ENCODE results near the gene GIGYF2.
"Not testable (repeated sequence)": the region's sequence is repeated elsewhere in the genome, so short reads cannot be mapped to it uniquely, and the experiment has no call there.

The GIGYF2 gene

DNA sequence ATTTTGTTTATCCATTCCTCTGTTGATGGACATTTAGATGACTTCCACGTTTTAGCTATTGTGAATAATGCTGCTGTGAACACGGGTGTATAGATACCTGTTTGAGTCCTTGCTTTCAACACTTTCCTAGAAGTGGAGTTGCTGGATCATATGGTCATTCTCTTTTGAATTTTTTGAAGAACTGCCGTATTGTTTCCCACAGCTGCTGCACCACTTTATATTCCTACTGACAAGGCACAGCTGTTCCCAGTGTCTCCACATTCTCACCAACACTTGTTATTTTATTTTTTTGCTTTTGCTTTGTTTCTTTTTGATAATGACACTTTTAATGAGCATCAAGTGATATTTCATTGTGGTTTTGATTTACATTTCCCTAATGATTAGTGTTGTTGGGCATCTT is 120.6 kb downstream of the GIGYF2 start:
- no peak for DNase-seq

DNA sequence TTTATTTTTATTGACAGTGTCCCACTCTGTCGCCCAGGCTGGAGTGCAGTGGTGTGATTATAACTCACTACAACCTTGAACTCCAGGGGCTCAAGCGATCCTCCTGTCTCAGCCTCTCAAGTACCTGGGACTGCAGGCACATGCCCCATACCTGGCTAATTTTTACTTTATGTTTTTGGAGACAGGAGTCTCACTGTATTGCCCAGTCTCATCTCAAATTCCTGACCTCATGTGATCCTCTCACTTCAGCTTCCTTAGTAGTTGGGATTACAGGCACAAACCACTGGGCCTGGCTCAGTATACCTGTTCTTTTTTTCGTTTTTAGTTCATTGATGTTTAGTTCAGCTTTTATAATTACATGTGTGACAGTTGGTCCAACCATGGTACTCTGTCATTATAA is 132.9 kb downstream of the GIGYF2 start:
- DNase-seq = no peak

DNA sequence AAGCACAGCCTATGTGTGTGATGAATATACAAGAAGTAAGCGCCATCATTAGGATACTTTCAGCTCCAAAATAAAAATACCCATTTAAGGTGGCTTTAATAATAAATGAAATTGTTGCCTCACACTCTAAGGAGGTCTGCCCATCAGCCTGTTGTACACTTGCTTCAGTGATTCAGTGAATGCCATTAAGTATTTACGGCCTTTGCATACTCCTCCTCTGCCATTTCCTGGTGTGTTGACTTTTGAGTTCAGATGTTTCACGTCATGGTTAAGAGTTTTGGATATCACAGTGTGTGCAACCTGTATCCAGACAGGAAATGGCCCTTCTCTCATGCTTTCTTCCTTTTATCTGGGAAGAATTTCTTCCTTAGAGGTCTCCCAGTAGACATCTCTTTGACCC is 134.4 kb downstream of the GIGYF2 start:
- DNase-seq = no peak

DNA sequence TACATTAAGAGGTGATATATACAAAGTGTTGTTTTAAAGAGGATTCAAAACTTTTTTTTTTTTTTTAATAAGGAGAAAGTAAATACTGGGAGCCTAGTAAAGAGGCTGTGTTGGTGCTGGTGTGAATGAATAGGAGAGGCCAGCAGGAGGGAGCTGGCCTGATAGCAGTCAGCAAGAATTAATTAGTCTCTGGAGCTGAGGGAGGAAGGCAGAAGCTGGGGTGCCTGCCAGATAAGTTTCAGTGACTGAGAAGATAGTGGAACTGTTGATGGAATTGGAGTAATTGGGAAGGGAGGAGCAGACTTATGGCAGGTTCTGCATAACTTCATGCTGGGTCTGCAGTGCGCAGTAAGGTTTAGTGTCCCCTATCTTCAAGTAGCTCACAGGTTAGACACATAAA is 136.7 kb downstream of the GIGYF2 start:
- DNase-seq = no peak

DNA sequence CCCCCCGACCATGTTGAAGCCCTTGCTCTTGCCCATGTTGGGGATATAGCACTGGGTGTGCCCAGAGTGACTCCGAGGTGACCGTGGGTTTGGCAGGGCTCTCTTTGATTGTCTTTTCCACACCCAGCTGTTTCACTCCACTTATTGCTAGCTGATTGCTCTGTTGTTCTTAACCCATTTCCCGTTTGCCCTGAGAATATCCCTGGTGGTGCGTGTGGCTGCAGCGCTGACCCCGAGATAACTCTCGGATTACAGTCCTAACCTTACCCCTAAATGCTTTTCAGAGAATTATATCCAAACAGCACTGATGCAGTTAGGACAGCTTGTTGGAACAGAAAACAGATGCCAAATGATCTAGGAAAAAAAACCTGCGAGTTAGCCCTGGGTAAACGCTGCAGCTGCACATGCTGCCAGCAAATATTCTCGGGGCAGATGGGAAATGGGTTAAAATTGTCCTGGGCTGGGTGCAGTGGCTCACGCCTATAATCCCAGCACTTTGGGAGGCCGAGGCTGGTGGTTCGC is 138.6 kb downstream of the GIGYF2 start:
- no peak for DNase-seq

DNA sequence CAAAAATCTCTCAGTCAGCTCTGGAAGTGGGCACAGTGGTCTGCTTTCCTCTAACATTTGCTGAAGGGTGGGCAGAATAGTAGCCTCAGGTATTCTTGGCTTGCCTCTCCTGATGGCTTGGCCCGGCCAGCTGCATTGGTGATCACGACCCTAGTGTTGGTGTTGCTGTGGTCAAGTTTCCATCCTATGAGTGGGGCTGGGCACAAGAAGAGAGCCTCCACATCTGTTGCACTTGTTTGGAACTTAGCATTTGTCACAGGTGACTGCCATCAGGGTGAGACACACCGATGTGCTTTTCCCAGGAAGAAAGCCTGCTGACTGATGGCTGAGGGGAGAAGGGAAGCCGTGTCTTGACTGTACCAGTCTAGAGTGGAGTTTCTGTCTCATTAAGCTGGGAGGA is 139.8 kb downstream of the GIGYF2 start:
- no peak for DNase-seq

DNA sequence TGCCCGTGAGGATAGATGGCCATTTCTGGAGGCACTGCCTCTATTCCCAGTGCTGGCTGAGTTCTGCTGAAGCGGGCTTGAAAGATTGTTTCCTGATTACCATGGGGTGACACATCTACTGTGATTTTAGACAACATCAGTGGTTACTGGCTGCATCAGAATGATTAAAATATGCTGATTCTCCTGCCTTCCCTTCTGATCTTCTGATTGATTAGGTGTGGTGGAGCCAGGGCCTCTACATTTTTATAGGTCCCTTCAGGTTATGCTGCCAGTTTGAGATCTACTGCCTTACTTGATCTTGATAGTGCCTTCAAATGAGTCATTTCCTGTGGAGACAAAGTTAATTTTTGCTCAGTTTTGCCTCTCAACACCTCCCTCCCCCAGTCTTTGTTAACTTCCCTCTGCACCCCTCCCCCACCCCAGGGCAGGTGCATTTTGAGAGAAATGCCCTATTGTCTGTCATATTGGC is 141.3 kb downstream of the GIGYF2 start:
- DNase-seq = peak; percentile 87

DNA sequence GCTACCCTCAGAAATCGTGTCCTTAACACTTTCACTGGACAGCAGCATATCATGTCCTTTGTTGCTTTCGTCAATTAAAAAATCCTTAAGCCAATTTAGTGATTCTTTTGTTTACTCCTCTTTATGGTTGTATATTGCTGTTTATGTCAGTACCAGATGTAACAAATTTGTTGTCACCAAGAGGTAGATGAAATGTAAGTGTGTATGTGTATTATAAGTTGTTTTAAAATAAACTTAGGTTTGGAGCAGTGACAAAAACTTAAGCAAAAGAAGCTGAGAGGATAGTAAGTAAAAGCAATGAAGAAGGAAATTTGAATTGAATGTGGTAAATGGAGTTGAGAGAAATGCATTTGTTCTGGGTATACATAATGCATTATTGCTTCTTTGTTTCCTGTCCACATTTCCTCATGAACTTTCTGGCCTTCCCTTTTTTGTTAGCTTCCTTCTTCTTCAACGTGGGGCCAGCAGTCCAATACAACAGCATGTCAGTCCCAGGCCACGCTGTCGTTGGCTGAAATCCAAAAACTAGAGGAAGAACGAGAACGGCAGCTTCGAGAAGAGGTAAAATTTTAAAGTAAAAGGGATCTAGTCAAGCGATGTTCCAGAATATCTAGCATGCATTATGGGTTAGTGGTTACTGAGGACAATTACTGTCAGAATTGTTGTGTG is 142.4 kb downstream of the GIGYF2 start:
- DNase-seq = no peak

DNA sequence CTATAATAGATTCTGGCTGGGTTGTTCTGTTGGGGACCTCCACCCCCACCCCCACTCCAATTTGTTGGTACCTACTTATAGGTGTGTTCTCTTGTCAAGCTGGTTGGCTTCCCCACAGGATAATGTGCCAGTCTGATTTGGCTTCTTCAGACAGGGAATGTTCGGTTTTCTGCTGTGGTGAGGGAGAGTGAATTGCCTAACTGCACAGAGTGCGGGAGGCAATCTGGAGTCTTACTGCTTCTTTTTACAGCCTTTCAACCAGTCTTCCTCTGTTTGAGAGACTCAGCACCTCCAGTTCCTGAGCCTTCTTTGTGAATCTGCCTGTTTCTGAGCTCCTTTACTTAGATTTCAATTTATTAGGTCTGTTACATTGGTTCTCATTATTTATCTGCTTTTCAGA is 145.6 kb downstream of the GIGYF2 start:
- no peak for DNase-seq

DNA sequence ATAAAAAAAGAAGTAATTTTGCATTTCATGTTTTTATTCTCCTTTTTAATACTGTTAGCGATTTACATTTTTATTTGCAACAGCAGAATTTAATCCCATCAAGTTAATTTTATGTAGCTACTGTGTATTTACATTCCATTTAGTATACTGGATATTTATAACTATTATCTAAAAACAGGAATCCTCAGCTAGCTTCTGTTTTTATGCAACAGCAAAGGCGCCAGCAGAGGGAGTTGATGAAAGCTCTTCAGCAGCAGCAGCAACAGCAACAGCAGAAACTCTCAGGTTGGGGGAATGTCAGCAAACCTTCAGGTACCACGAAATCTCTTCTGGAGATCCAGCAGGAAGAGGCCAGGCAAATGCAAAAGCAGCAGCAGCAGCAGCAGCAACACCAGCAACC is 146.7 kb downstream of the GIGYF2 start:
- DNase-seq = no peak

DNA sequence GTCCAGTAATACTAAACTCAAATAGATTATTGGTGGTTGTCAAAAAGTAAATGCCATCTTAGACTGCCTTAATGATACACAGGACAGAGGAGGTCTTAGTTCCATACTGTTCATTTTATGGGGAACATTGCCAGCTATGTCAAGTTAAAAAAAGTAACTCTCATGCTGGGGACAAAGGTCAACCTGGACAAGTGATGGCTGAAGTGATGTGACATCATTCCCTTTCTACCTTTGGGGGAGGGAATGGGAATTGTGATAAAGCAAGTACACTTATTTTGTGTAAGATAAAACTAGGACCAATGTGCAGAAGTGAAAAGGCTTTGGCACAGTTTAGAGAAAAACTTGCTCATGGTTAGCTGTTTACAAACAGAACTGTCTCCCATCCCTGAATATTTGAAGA is 148.9 kb downstream of the GIGYF2 start:
- no peak for DNase-seq

DNA sequence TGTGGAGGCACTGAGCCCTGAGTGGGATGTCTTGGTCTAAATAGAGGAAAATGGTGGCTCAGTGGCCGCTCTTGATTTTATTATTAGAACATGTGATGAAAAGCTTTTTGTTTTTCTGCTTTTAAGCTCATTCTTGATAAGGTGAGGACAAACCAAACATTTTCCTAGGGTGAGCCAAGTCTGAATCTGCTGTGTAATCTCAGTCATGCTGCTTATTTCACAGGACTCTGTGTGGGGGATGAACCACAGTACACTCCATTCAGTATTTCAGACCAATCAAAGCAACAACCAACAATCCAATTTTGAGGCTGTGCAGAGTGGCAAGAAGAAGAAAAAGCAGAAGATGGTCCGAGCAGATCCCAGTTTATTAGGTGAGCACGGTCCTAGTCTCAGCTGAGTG is 152.9 kb downstream of the GIGYF2 start:
- DNase-seq = no peak

DNA sequence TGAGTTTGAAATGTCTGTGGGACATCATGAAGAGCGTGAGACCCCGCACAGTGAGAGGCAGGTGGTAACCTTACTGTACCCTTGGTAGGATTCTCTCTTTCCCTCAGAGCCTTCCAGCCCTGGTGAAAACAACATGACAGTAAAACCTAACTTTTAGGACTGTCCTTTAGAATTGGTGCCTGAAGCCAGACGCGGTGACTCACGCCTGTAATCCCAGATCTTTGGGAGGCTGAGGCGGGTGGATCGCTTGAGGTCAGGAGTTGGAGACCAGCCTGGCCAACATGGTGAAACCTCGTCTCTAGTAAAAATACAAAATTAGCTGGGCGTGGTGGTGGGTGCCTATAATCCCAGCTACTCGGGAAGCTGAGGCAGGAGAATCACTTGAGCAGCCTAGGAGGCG is 154.9 kb downstream of the GIGYF2 start:
- DNase-seq = not testable (repeated sequence)

DNA sequence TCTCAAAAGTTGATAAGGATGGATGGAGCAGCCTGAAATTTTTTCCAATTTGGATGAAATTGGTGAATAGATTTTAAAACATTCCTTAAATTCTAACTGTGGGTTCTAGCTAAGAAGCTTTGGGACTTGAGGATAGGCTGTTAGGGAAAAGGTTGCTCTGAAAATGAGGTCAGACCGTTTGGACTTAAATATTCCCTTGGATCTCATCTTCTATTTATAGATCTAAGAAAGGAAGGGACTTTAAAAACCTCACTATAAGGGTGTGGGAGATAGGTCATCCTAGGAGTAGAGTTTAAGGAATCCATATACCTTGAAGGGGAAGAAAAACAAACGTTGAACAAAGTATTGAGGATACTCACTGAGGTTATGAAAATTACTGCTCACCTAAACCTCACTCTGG is 155.5 kb downstream of the GIGYF2 start:
- DNase-seq = no peak

DNA sequence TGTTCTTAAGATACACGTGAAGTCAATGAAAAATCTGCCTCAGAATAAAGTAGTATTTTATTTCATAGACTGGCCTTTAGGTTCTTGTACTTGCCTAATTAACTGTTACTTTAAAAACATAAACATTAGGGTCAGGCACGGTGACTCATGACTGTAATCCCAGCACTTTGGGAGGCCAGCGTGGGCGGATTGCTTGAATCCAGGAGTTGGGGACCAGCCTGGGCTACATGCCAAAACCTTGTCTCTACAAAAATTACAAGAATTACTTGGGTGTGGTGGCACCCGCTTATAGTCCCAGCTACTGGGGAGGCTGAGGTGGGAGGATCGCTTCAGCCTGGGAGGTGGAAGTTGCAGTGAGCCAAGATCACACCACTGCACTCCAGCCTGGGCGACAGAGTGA is 157.0 kb downstream of the GIGYF2 start:
- DNase-seq = no peak

DNA sequence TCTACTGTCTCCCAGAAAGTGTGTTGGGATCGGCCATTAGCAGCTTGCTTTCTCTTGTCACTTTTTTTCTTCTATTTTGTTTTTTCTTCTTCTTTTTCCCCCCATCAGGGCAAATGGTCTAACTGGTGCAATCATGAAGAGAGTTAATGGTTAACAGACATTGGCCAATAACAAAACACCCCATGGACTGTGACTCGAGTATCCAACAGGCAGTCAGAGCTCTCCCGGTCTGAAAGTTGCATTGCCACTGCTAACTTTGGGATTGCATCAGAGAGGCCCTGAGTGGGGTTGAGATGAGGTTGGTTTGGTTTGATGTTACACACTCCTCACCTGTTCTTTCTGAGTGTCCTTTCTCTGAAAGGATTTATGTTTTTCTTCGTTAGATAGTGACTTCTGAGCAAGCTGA is 160.0 kb downstream of the GIGYF2 start:
- no peak for DNase-seq

DNA sequence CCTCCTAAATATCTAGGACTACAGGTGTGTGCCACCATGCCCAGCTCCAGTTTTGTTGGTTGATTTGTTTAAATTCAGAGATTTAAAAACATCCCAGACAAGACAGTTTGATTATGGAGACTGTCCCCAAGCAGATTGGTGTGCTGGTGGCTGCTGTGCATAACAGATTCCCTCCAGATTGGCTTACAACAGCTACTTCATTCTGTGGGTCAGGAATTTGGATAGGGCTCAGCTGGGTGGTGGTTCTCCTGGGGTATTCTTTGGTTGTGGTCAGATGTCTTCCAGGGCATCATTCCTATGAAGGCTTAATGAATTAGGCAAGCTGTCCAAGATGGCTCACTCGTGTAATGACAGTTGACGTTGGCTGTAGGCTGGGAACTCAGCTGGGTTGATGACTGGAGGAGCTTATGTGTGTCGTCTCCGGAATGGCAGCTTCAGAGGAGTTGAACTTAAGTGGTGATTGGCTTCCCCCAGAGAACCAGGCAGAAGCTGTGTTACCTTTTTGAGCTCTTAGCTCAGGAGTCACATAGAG is 162.3 kb downstream of the GIGYF2 start:
- no peak for DNase-seq

DNA sequence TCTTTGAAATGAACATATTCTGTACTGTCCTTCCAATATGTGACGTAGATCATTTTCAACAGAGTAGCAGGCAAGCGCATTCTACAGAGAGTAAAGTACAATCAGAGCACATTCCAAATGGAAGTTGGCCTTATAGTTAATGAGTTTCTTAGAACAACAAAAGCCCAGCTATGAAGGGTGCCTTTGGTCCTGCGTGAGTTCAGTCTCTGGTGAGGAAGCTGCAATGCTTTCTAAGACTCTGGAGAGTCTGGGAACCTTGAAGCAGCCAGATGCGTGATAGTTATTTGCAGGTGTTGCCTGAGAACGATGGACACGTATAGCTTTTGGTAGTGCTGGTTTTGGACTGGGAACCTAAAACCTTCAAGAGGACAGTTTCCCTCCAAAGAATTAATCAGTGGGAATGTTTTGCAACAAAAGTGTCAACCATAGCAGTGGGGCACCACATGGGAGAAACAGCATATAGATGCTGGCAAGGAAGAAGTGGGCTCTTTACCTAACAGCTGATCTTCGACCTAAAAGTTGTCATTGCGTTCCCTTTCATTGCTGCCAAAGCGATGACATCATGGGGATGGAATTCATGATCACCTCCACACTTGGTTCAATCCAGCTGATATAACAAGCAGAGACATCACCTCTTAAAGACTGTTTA is 163.6 kb downstream of the GIGYF2 start:
- no peak for DNase-seq

DNA sequence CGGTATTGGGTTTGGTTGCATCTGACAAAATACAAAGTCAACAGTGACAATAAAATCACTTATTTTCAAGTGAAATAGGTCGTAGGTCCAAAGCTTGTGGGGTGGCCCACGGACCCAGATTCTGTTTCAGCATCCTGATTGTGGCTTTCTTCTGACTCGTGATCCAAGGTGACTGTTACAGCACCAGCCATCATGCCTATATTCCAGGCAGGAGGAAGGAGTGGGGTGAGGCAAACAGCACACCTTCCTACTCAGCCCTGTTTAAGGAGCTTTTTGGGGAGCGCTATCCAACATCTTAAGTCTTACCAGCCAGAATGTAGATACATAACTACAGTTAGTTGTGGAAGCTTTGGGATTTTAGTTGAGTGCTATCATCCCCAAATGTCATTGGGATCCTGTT is 164.2 kb downstream of the GIGYF2 start:
- DNase-seq = no peak

DNA sequence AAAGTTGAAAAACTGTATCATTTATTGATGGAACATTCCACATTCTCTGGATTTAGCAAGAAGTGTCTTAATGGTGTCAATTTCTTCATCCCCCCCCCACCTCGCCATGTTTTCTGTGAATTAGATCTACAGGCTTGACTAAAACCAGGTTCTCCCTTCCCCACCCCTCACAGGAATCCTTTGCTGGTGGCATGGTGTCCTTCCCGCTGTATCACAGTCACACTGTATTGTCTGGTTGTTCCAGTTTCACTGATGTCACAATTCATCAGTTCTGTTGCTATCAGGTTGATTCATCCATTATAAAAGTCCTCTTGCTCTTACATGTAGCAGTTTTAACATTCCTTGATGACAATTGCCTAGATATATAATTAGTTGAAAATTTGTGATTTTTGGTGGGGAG is 166.9 kb downstream of the GIGYF2 start:
- DNase-seq = no peak

DNA sequence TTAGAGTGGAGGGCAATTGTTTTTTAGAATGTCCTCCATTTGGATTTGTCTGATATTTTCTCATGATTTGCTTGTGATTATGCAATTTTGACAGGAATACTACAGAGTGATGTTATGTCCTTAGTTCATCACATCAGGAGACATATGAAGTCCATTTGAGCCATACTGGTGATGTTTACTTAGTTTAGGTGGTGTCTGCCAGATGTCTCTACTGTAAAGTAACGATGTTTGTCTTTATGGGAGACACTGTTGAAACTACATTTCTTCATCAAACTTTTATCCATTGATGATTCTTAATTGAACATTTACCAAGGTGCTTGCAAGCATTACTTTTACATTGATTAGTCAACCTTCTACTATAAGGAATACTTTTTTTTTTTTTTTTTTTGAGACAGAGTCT is 168.0 kb downstream of the GIGYF2 start:
- no peak for DNase-seq

DNA sequence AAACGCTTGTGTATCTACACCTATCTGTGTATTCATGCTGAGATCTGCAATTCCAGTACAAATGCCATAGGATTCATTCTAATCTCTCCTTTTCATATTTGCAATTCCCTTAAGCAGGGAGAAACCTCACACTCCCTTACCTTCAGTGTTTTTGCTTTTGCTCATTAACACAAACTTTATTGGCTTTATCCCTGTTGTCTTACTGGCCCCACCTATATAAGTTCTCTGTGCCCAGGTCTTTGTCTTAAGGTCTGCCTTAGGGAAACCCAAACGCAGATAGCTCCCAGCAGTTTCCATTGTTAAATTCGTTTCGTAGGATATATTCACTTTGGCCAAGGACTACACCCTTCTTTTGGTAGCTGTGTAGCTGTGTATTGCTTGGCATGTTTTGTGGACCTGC is 169.0 kb downstream of the GIGYF2 start:
- DNase-seq = no peak

DNA sequence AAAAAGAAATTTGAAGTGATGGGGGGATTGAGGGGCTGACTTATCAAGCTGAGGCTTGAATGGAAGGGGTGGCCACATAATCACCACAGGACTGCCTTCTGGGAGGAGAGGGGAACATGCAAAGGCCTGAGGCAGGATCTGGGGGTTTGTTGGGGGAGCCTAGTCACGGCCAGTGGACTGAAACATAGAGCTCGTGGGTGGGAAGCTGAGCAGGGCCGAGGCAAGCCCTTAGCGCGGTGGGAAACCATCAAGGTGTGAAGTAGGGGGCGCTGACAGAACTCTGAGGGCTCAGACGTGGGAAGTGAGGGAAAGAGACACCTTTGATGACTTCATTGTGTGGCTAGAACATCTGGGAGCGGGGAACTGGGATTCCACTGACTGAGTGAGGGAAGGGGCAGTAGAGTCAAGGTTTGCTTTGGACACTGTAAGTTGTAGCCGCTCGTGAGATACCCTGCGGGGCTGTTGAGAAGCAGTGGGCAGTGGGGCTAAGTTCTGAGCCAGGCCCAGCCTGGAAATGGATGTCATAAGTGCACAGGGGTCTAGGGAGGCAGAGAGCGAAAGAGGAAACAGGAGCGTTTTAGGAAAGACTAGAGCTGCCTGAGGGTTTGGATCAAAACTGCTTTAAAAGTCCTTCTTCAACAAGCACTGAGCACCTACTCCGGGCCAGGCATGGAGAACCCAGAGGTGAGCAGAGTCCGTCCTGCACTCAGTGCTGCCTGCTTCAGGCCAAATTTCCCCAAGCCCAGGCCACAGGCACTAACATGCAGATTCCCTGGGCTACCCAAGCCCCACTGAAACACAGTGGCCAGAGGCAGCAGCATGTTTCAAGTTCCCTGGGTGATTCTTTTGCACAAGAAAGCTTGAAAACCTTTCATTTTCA is 172.2 kb downstream of the GIGYF2 start:
- DNase-seq = no peak

Measured in activated CD4-positive, alpha-beta T cell treated with anti-CD3 and anti-CD28 coated beads, Interleukin-2, amount 50 U/mL, for 16 hours (primary cell).